ENCODE data around the gene RBM14.
"Not testable (repeated sequence)": the region's sequence is repeated elsewhere in the genome, so short reads cannot be mapped to it uniquely, and the experiment has no call there.

The RBM14 gene

GRCh38 chr11:66600219-66600618 is 16.2 kb upstream of the RBM14 start:
- no peak for DNase-seq

- no peak for DNase-seq
Measured at GRCh38 chr11:66600631-66601233, 15.7 kb upstream of the RBM14 start.

GRCh38 chr11:66603072-66603471 is 13.4 kb upstream of the RBM14 start:
- no peak for DNase-seq

- DNase-seq: no peak
Measured at GRCh38 chr11:66604155-66604554, 12.3 kb upstream of the RBM14 start.

GRCh38 chr11:66606608-66607007 is 9.8 kb upstream of the RBM14 start:
- not testable (repeated sequence) for DNase-seq

- no peak for DNase-seq
Measured at GRCh38 chr11:66607126-66607834, 9.2 kb upstream of the RBM14 start.

GRCh38 chr11:66609721-66610617 is 6.5 kb upstream of the RBM14 start:
- DNase-seq: no peak

- DNase-seq: no peak
Measured at GRCh38 chr11:66612458-66612857, 4.0 kb upstream of the RBM14 start.

GRCh38 chr11:66614073-66614472 is 2.4 kb upstream of the RBM14 start:
- DNase-seq: no peak

- DNase-seq: no peak
Measured at GRCh38 chr11:66617155-66617834, 865 bp downstream of the RBM14 start.

- no peak for DNase-seq
Measured at GRCh38 chr11:66619080-66619554, 2.7 kb downstream of the RBM14 start.

- no peak for DNase-seq
Measured at GRCh38 chr11:66624450-66624849, 8.0 kb downstream of the RBM14 start.

GRCh38 chr11:66625041-66625751 is 8.8 kb downstream of the RBM14 start:
- no peak for DNase-seq

- no peak for DNase-seq
Measured at GRCh38 chr11:66625752-66626149, 9.3 kb downstream of the RBM14 start.

- no peak for DNase-seq
Measured at GRCh38 chr11:66626382-66626781, 10.0 kb downstream of the RBM14 start.

GRCh38 chr11:66626926-66627325 is 10.5 kb downstream of the RBM14 start:
- DNase-seq: no peak

- DNase-seq: no peak
Measured at GRCh38 chr11:66628061-66628603, 11.7 kb downstream of the RBM14 start.

- no peak for DNase-seq
Measured at GRCh38 chr11:66629356-66629755, 12.9 kb downstream of the RBM14 start.

- DNase-seq: no peak
Measured at GRCh38 chr11:66631883-66632282, 15.5 kb downstream of the RBM14 start.

- DNase-seq: no peak
Measured at GRCh38 chr11:66632952-66633351, 16.5 kb downstream of the RBM14 start.

GRCh38 chr11:66636411-66636810 is 20.0 kb downstream of the RBM14 start:
- DNase-seq: no peak

- DNase-seq: no peak
Measured at GRCh38 chr11:66637557-66638176, 21.2 kb downstream of the RBM14 start.

Measured in NCI-H1436 (cell line).